GM12865 (cell line): Measurements from ENCODE around the gene METRNL.

Experiments
- DNase-seq: peaks from one replicate; pipeline ENCODE4 v3.0.0; 2010; ENCODE audit warnings: low read depth
- H3K4me3 ChIP-seq: 2 replicates; pipeline ENCODE4 v1.5.1; 2011; ENCODE audit warnings: mild to moderate bottlenecking, low read depth, low read length, control low read depth
- TF ChIP-seq, protein P1 (sequence below): IDR thresholded peaks from 2 replicates; pipeline ENCODE4 v1.5.1; 2011; ENCODE audit warnings: low read length, control low read depth, low read depth, inconsistent platforms; ENCODE audit not compliant: insufficient read depth; ENCODE audit errors: missing control alignments

METRNL gene

DNA sequence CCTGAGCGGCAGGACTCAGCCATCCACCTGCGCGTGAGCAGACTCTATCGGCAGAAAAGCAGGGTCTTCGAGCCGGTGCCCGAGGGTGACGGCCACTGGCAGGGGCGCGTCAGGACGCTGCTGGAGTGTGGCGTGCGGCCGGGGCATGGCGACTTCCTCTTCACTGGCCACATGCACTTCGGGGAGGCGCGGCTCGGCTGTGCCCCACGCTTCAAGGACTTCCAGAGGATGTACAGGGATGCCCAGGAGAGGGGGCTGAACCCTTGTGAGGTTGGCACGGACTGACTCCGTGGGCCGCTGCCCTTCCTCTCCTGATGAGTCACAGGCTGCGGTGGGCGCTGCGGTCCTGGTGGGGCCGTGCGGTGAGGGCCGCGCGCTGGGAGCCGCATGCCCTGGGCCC is 14.9 kb downstream of the METRNL start:
- no peak overlapping the region for H3K4me3 ChIP-seq
- TF ChIP-seq, protein P1, sequence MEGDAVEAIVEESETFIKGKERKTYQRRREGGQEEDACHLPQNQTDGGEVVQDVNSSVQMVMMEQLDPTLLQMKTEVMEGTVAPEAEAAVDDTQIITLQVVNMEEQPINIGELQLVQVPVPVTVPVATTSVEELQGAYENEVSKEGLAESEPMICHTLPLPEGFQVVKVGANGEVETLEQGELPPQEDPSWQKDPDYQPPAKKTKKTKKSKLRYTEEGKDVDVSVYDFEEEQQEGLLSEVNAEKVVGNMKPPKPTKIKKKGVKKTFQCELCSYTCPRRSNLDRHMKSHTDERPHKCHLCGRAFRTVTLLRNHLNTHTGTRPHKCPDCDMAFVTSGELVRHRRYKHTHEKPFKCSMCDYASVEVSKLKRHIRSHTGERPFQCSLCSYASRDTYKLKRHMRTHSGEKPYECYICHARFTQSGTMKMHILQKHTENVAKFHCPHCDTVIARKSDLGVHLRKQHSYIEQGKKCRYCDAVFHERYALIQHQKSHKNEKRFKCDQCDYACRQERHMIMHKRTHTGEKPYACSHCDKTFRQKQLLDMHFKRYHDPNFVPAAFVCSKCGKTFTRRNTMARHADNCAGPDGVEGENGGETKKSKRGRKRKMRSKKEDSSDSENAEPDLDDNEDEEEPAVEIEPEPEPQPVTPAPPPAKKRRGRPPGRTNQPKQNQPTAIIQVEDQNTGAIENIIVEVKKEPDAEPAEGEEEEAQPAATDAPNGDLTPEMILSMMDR = no peak
- DNase-seq = no peak

DNA sequence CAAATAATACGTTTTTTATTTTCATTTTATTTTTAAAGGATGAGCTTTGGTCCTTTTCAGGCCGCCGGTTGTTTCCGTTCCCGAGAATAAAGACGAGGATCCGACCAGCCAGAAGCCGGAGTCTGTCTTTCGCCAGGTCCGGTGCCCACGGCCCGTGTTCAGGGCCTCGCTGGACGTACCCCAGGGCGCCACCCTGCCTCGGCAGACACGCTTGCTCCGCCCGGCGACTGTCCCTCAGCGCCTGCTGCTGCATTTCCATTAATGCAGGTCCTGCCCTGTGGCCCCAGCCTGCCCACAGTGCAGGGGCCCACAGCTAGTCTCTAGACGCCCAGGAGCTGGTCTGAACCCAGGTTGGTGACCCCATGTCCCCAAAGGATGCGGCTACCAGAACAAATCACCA is 15.6 kb downstream of the METRNL start:
- DNase-seq = no peak
- no peak overlapping the region for H3K4me3 ChIP-seq
- TF ChIP-seq, protein P1 = no peak

- DNase-seq = no peak
- TF ChIP-seq, protein P1 = no peak
- H3K4me3 ChIP-seq = no peak overlapping the region
Measured at GRCh38 chr17:83096401-83097224, 17.2 kb downstream of the METRNL start.

DNA sequence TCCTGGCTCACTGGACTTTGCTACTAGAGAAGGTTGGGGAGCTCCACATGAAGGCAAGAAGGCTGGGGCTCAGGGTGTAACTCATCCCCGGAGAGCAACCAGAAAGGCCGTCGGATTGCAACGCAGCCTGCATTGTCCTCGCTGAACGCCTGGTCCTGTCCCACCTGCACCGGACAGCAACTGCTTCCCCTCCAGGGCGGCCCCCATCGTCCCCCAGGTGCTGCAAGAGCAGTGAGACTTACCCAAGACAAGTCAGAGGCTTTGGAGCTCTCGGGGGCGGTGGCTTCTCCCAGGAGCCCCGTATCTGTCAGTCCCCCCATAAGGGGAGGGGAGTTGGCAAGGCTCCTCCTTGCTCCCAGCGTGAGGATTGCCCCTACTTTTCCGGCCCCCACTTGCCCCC is 18.4 kb downstream of the METRNL start:
- DNase-seq = no peak
- no peak overlapping the region for H3K4me3 ChIP-seq
- TF ChIP-seq, protein P1 = no peak

DNA sequence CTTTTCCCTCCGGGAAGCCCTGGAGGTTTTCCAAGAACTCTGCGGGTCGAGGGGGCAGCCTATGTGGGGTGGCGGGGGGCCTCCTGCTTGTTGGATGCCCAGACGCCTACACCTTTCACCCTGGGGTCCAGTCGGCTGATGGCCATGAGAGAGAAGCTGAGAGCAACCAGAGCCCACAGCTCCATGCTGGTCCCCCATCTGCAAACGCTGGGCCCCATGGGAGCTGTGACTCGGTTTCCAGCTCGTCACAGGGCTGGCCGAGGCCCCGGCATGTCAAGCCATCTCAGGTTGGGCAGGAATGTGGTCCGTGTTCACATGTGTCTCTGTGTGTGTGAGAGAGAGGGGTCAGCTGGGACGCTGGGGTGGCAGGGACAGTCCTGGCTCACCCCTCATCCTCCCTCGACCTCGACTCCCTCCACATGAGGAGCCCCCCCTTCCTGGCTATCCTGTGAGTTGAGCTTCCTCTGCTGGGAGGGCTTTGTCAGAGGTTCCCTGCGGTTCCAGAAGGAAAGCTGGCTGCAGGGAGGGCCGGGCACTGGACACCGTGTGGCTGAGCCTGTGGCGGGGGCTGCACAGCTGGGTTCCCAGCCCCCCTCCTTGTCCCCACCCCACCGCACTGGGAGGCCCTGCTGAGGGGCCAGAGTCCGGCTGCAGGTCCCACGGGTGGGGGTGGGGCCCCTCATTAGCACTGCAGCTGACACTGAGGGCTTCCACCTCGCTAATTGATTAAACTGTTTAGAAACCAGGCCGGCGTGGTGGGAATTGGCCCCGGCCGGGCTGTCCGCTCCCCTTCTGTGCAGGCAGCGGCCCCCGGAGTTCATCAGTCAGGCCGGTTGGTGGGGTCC is 19.1 kb downstream of the METRNL start:
- no peak for DNase-seq
- H3K4me3 ChIP-seq = no peak overlapping the region
- TF ChIP-seq, protein P1 = no peak

DNA sequence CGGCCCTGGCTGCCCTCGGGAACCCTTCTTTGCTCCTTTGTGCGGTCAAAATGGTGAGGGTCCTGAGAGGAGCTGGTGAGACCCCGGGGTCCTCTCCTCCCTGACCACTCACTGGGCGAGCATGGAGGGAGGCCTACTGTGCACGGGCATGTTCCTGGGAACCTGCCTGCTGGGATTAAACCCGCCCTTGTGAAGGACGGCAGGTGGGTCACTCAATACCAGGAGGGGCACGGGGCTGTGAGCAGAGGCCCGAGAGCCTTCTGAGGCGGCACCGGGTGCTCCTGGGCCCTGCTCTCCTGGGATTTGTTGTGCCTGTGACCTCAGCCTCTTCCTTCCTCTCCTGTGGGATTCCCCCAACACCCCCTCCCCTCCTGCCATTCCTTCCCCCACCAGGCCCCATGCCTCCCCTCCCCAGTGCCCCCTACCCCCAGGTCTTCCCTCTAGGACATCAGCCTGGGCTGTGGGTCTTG is 19.7 kb downstream of the METRNL start:
- TF ChIP-seq, protein P1 = no peak
- H3K4me3 ChIP-seq = no peak overlapping the region

More for the DNA sequence above, 19.7 kb downstream of the METRNL start:
- DNase-seq = no peak
